ENCODE results near the gene ANKFY1. TPM values are rescaled to one million over a fixed set of nuclear protein-coding genes. Genes with fewer than 3 reads are reported as not detected.

The ANKFY1 gene
- polyA plus RNA-seq, 3 donors: 13.5 to 46.1 (median 21.7) TPM

- no peak for TF ChIP-seq CTCF (IDR thresholded peaks at IDR 0.05)
- H3K27ac Mint-ChIP-seq: no peak overlapping the region
- Histone ChIP-seq H2AFZ (ENCODE audit: insufficient read depth, low read depth, low read length, poor library complexity, severe bottlenecking) (no peak overlapping the region), H3K36me3 (replicated peaks in 1 of 2; ENCODE audit: control insufficient read depth in 1 of 2, insufficient read depth in 2 of 2, low read length in 2 of 2) (peaks cover 45 to 85% of the 10 kb centered on the region in 2 donors), H3K79me2 (ENCODE audit: insufficient read depth, low read length) (peaks cover 37% of the 10 kb centered on the region), H3K9me3 (replicated peaks in 1 of 2; ENCODE audit: control insufficient read depth in 1 of 2, insufficient read depth in 1 of 2, low read length in 2 of 2) (no peaks in the 10 kb centered on the region), H3K4me2 (replicated peaks; ENCODE audit: extremely low read depth, low read length, poor library complexity, severe bottlenecking) (no peak overlapping the region), H3K27me3 (ENCODE audit: control insufficient read depth in 2 of 2, insufficient read depth in 2 of 2, low read length in 2 of 2) (no peaks in the 10 kb centered on the region), H3K9ac (ENCODE audit: insufficient read depth, low read length, poor library complexity, severe bottlenecking) (no peak overlapping the region), H3K4me3 (replicated peaks in 1 of 3; ENCODE audit: low read depth in 2 of 3, low read length in 3 of 3) (no peak overlapping the region), H3K27ac (ENCODE audit: low read depth in 1 of 2, low read length in 2 of 2) (no peak overlapping the region), H3K4me1 (ENCODE audit: control insufficient read depth in 1 of 2, insufficient read depth in 2 of 2, low read length in 2 of 2) (no peaks in the 10 kb centered on the region), H4K20me1 (ENCODE audit: insufficient read depth, low read length) (peaks cover 96% of the 10 kb centered on the region)
- no peak for DNase-seq
- intact Hi-C loops (cut with micrococcal nuclease): no loop called here
- H3K4me3 Mint-ChIP-seq: no peak overlapping the region
- no peaks in the 10 kb centered on the region for H3K27me3 Mint-ChIP-seq (ENCODE audit: low read depth in 3 of 3)
- no peaks in the 10 kb centered on the region for H3K9me3 Mint-ChIP-seq
- 99% methylated on average over 11 of the region's 11 CpGs for WGBS (ENCODE audit: insufficient coverage)
- no peaks in the 10 kb centered on the region for H3K4me1 Mint-ChIP-seq
- peaks cover 52 to 71% of the 10 kb centered on the region in 2 donors for H3K36me3 Mint-ChIP-seq
Observed at GRCh38 chr17:4241535-4241934, 22.2 kb downstream of the ANKFY1 start.

GRCh38 chr17:4236456-4236855, 27.3 kb downstream of the ANKFY1 start:
- H3K9me3 ChIP-seq (replicated peaks in 1 of 2; ENCODE audit: control insufficient read depth in 1 of 2, insufficient read depth in 1 of 2, low read length in 2 of 2): no peaks in the 10 kb centered on the region
- H3K79me2 ChIP-seq (ENCODE audit: insufficient read depth, low read length): no peaks in the 10 kb centered on the region
- no peak overlapping the region for H3K27ac Mint-ChIP-seq
- no peaks in the 10 kb centered on the region for H3K4me1 ChIP-seq (ENCODE audit: control insufficient read depth in 1 of 2, insufficient read depth in 2 of 2, low read length in 2 of 2)
- H3K27me3 ChIP-seq (ENCODE audit: control insufficient read depth in 2 of 2, insufficient read depth in 2 of 2, low read length in 2 of 2): no peaks in the 10 kb centered on the region
- DNase-seq: no peak
- TF ChIP-seq CTCF (IDR thresholded peaks at IDR 0.05): no peak
- H3K4me3 ChIP-seq (replicated peaks in 1 of 3; ENCODE audit: low read depth in 2 of 3, low read length in 3 of 3): no peak overlapping the region
- peaks cover 2% of the 10 kb centered on the region for H3K4me1 Mint-ChIP-seq
- H3K36me3 ChIP-seq (replicated peaks in 1 of 2; ENCODE audit: control insufficient read depth in 1 of 2, insufficient read depth in 2 of 2, low read length in 2 of 2): peaks cover 76 to 97% of the 10 kb centered on the region in 2 donors
- no peaks in the 10 kb centered on the region for H3K9me3 Mint-ChIP-seq
- peaks cover 63 to 90% of the 10 kb centered on the region in 2 donors for H3K36me3 Mint-ChIP-seq
- intact Hi-C loops (cut with micrococcal nuclease): no loop called here
- H4K20me1 ChIP-seq (ENCODE audit: insufficient read depth, low read length): peaks cover 84% of the 10 kb centered on the region
- H3K4me2 ChIP-seq (replicated peaks; ENCODE audit: extremely low read depth, low read length, poor library complexity, severe bottlenecking): no peak overlapping the region
- no peak overlapping the region for H3K4me3 Mint-ChIP-seq
- no peak overlapping the region for H3K27ac ChIP-seq (ENCODE audit: low read depth in 1 of 2, low read length in 2 of 2)
- no CpG with 5 or more reads among the region's 3 CpGs for WGBS (ENCODE audit: insufficient coverage)
- H2AFZ ChIP-seq (ENCODE audit: insufficient read depth, low read depth, low read length, poor library complexity, severe bottlenecking): no peak overlapping the region
- H3K9ac ChIP-seq (ENCODE audit: insufficient read depth, low read length, poor library complexity, severe bottlenecking): no peak overlapping the region
- H3K27me3 Mint-ChIP-seq (ENCODE audit: low read depth in 3 of 3): no peaks in the 10 kb centered on the region
